GM20431 (cell line): ENCODE results near the gene IER2.

Experiments
- in situ Hi-C: fragments of 300-500 bp; cut with MseI, MboI; formaldehyde crosslinking; loops from one replicate; pipeline ENCODE4 v1.15.0; 2020; ENCODE audit warnings: low sequenced_read_pairs; ENCODE audit not compliant: unreplicated experiment

The IER2 gene

GRCh38 chr19:13118424-13119193 is 31.6 kb upstream of the IER2 start:
- in situ Hi-C loops = no loop called here

DNA sequence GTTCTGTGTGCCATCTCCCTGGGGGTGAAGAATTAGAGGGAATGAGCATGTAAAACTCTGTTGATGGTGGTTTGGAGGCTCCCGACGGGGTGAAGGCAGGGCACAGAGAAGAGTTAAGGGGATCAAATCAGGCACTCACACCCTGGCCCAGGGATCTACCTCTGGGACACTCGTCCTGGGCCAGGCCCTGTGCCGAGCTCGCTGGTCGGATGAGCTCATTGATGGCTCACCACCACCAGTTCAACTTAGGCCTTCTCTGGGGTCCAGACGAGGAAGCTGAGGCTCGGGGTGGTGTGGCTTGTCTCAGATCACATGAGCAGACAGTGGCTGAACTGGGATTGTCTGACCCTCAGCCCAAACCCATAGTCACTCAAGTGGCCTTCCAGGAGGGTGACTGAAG is 30.6 kb upstream of the IER2 start:
- in situ Hi-C loops = no loop called here

GRCh38 chr19:13120031-13120430 is 30.2 kb upstream of the IER2 start:
- in situ Hi-C loops = no loop called here

GRCh38 chr19:13120817-13121216 is 29.4 kb upstream of the IER2 start:
- in situ Hi-C loops = no loop called here

- in situ Hi-C loops = no loop called here
These were observed 28.5 kb upstream of the IER2 start for GRCh38 chr19:13121551-13122274.

DNA sequence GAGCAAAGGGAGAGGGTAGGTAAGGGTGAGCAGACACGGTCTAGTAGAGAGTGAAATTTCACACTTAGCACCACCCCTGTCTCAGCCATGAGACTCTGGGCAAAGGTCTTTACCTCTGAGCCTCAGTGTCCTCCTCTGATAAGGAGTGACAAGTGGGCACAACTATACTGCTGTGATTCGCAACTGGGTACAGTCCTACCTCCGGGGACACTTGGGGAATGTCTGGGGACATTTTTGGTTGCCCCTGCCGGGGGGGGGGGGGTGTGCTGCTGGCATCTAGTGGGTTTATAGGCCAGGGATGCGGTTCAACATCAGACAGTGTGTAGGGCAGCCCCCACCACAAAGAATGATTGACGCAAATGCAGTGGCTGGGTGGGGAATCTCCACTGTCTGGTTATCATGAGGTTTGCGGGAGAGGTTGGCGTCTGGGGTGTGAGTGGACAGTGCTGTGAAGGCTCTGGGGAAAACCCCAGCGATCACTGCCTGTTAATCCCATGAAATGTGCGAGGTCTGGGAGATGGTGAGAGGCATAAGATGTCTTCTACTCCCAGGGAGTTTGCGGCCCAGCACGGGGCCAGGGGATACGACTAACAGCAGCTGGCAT is 27.8 kb upstream of the IER2 start:
- in situ Hi-C loops = no loop called here

GRCh38 chr19:13122980-13123957 is 26.9 kb upstream of the IER2 start:
- in situ Hi-C loops = no loop called here

DNA sequence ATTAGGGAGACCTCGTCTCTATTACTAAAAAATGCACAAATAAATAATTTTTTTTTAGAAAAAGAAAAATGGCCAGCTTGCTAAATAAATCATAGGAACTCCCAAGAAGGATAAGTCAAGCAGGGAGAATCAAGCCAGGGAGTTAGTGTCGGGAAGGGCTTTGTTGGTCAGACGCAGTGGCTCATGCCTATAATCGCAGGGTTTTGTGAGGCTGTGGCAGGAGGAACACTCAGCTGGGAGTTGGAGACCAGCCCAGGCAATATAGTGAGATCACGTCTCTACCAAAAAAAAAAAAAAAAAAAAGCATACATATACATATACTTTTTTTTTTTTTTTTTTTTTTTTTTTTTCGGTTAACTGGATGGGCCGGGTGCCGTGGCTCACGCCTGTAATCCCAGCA is 23.2 kb upstream of the IER2 start:
- in situ Hi-C loops = no loop called here

DNA sequence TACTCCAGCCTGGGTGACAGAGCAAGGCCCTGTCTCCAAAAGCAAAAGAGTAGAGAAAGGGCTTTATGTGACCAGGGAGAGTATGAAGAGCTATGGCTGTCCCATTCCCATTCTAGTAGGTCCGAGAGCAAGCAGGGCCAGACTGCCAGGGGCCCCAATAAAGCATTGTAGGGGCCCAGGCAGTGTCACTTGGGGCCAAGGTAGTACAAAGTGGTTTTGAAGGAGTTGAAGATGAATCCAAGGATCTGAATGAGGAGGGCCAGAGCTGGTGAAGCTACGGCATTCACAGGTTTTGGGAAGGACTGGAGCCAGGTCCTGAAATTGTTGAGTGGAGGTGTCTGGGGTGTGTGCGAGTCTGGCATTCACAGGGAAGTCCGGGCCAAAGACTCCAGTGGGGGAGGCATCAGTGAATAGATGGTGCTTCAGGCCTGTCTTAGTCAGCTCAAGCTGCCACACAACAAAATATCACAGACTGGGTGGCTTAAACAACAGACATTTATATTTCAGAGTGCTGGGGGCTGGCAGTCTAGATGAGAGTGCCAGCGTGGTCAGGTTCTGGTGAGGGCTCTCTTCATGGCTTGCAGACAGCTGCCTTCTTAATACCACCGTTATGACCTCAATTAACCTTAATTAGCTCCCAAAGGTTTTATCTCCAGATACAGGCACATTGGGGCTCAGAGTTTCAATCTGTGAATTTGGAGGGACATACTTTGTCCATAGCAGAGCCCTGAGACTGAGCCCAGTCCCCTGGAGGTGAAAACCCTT is 22.2 kb upstream of the IER2 start:
- in situ Hi-C loops = no loop called here

- in situ Hi-C loops = no loop called here
These were observed 21.6 kb upstream of the IER2 start for GRCh38 chr19:13128583-13128982.

- in situ Hi-C loops = no loop called here
These were observed 20.8 kb upstream of the IER2 start for GRCh38 chr19:13129384-13129783.

- in situ Hi-C loops = no loop called here
These were observed 19.2 kb upstream of the IER2 start for GRCh38 chr19:13130886-13131490.

- in situ Hi-C loops = no loop called here
These were observed 17.6 kb upstream of the IER2 start for GRCh38 chr19:13132471-13133180.

GRCh38 chr19:13133241-13133870 is 16.9 kb upstream of the IER2 start:
- in situ Hi-C loops = no loop called here

GRCh38 chr19:13134626-13135025 is 15.6 kb upstream of the IER2 start:
- in situ Hi-C loops = no loop called here

- in situ Hi-C loops = no loop called here
These were observed 14.8 kb upstream of the IER2 start for GRCh38 chr19:13135068-13136062.

- in situ Hi-C loops = no loop called here
These were observed 12.9 kb upstream of the IER2 start for GRCh38 chr19:13137290-13137794.
